GM18498 (cell line): ENCODE results near the gene TMEM156.
"Not testable (repeated sequence)": the region's sequence is repeated elsewhere in the genome, so short reads cannot be mapped to it uniquely, and the experiment has no call there.

ENCODE experiments used
- ATAC-seq: cut with Tn5 transposase; IDR thresholded peaks from one replicate; pipeline ENCODE4 v1.9.1; 2021; ENCODE audit warnings: mild to moderate bottlenecking, moderate library complexity; ENCODE audit not compliant: unreplicated experiment

Gene TMEM156

GRCh38 chr4:38958453-38959190 is 73.6 kb downstream of the TMEM156 start:
- ATAC-seq: no peak

GRCh38 chr4:38957893-38958292 is 74.3 kb downstream of the TMEM156 start:
- no peak for ATAC-seq

GRCh38 chr4:38957261-38957815 is 74.9 kb downstream of the TMEM156 start:
- no peak for ATAC-seq

GRCh38 chr4:38955957-38956356 is 76.3 kb downstream of the TMEM156 start:
- no peak for ATAC-seq

- ATAC-seq: no peak
These were observed 77.5 kb downstream of the TMEM156 start for GRCh38 chr4:38954727-38955126.

GRCh38 chr4:38952017-38952416 is 80.2 kb downstream of the TMEM156 start:
- ATAC-seq: no peak

GRCh38 chr4:38951598-38951997 is 80.6 kb downstream of the TMEM156 start:
- no peak for ATAC-seq

- no peak for ATAC-seq
These were observed 81.5 kb downstream of the TMEM156 start for GRCh38 chr4:38950734-38951133.

GRCh38 chr4:38950159-38950558 is 82.0 kb downstream of the TMEM156 start:
- no peak for ATAC-seq

- ATAC-seq: no peak
These were observed 82.7 kb downstream of the TMEM156 start for GRCh38 chr4:38949411-38950051.

- no peak for ATAC-seq
These were observed 83.7 kb downstream of the TMEM156 start for GRCh38 chr4:38948551-38948950.

GRCh38 chr4:38946919-38947318 is 85.3 kb downstream of the TMEM156 start:
- no peak for ATAC-seq

GRCh38 chr4:38944440-38944839 is 87.8 kb downstream of the TMEM156 start:
- ATAC-seq: no peak

- ATAC-seq: no peak
These were observed 88.9 kb downstream of the TMEM156 start for GRCh38 chr4:38943343-38943742.

GRCh38 chr4:38941906-38942305 is 90.3 kb downstream of the TMEM156 start:
- not testable (repeated sequence) for ATAC-seq

- no peak for ATAC-seq
These were observed 91.7 kb downstream of the TMEM156 start for GRCh38 chr4:38940476-38940875.

- ATAC-seq: peak; percentile 89
These were observed 93.0 kb downstream of the TMEM156 start for GRCh38 chr4:38939165-38939564.

GRCh38 chr4:38935391-38936073 is 96.7 kb downstream of the TMEM156 start:
- no peak for ATAC-seq

- ATAC-seq: no peak
These were observed 101.1 kb downstream of the TMEM156 start for GRCh38 chr4:38931125-38931524.

- no peak for ATAC-seq
These were observed 101.5 kb downstream of the TMEM156 start for GRCh38 chr4:38930707-38931106.

- ATAC-seq: no peak
These were observed 102.0 kb downstream of the TMEM156 start for GRCh38 chr4:38930204-38930603.

- ATAC-seq: no peak
These were observed 103.2 kb downstream of the TMEM156 start for GRCh38 chr4:38928974-38929373.
